Astrocyte of the spinal cord (primary cell): ENCODE data around the gene OXGR1.
A peak's percentile ranks its signal among the peaks of the same experiment; 100 is the strongest.

Experiments used
- DNase-seq: peaks from one replicate; pipeline ENCODE4 v3.0.0; 2011; ENCODE audit warnings: low read depth, low spot score
- H3K4me3 ChIP-seq: 2 replicates; pipeline ENCODE4 v1.5.1; 2011; ENCODE audit warnings: low read depth, mild to moderate bottlenecking, low read length, moderate library complexity
- CTCF ChIP-seq: IDR thresholded peaks from 2 replicates; pipeline ENCODE4 v1.5.1; 2012; ENCODE audit warnings: low read depth, mild to moderate bottlenecking, low read length, inconsistent platforms
- in situ Hi-C: cut with HindIII; loops from 2 replicates; pipeline ENCODE4 v1.10.0; 2017; ENCODE audit warnings: low sequenced_read_pairs

The OXGR1 gene

GRCh38 chr13:97005625-97006262 lies 11.5 kb upstream of the OXGR1 start:
- in situ Hi-C loops = no loop called here
- TF ChIP-seq CTCF = no peak
- H3K4me3 ChIP-seq = no peak overlapping the region
- peak; percentile 43 for DNase-seq

GRCh38 chr13:97004886-97005285 lies 10.6 kb upstream of the OXGR1 start:
- in situ Hi-C loops = no loop called here
- DNase-seq = no peak
- H3K4me3 ChIP-seq = no peak overlapping the region
- no peak for TF ChIP-seq CTCF

- DNase-seq = peak; percentile 45
- no peak for TF ChIP-seq CTCF
These were observed 10.0 kb upstream of the OXGR1 start for GRCh38 chr13:97004096-97004876.

GRCh38 chr13:97003071-97003470 lies 8.8 kb upstream of the OXGR1 start:
- in situ Hi-C loops = no loop called here
- peak; percentile 20 for DNase-seq
- H3K4me3 ChIP-seq = no peak overlapping the region
- no peak for TF ChIP-seq CTCF

More at GRCh38 chr13:97004096-97004876, 10.0 kb upstream of the OXGR1 start:
- in situ Hi-C loops = no loop called here
- no peak overlapping the region for H3K4me3 ChIP-seq

- H3K4me3 ChIP-seq = no peak overlapping the region
- TF ChIP-seq CTCF = no peak
- in situ Hi-C loops = no loop called here
- no peak for DNase-seq
These were observed 8.3 kb upstream of the OXGR1 start for GRCh38 chr13:97002581-97002980.

- no peak overlapping the region for H3K4me3 ChIP-seq
- no peak for DNase-seq
- in situ Hi-C loops = no loop called here
- TF ChIP-seq CTCF = no peak
These were observed 7.4 kb upstream of the OXGR1 start for GRCh38 chr13:97001636-97002035.
